H1 (cell line): ENCODE measurements around the gene ARL6IP4. TPM values are rescaled to one million over a fixed set of nuclear protein-coding genes. Genes with fewer than 3 reads are reported as not detected.

Experiments used
- CTCF ChIA-PET: fragments of 300-600 bp; sonication (Branson Sonifier 250); formaldehyde crosslinking; loops from one replicate; lab custom pipeline; 2021; ENCODE audit not compliant: partially characterized antibody; lab: Charles Lee
- POLR2A ChIA-PET: fragments of 300-600 bp; sonication (Branson Sonifier 250); formaldehyde crosslinking; loops from one replicate; lab custom pipeline; 2021; ENCODE audit warnings: inconsistent platforms; ENCODE audit not compliant: partially characterized antibody; lab: Charles Lee
- DNase-seq, 2 experiments: peaks; one replicate each; pipeline versions ENCODE4 v3.0.0 to v3.0.0-alpha.2; 2010 to 2022; ENCODE audit warnings: low spot score in 2 of 2, low read depth in 1 of 2, mixed read lengths in 1 of 2
- FAIRE-seq: peaks from 2 replicates; lab custom pipeline; 2011; peaks lifted over from hg19 to GRCh38; lab: Jason Lieb, UNC
- H2AFZ ChIP-seq: 2 replicates; pipeline ENCODE4 v1.8.1; 2012; ENCODE audit warnings: low read length, inconsistent platforms
- H2AK5ac ChIP-seq: 2 replicates; pipeline ENCODE4 v1.6.1; 2013; ENCODE audit warnings: low read depth, low read length
- H2BK120ac ChIP-seq: replicated peaks from 2 replicates; pipeline ENCODE3; 2013; ENCODE audit warnings: low read depth, low read length, inconsistent platforms
- H2BK12ac ChIP-seq: 2 replicates; pipeline ENCODE4 v1.6.1; 2013; ENCODE audit warnings: low read depth, low read length
- H2BK15ac ChIP-seq: 2 replicates; pipeline ENCODE4 v1.6.1; 2013; ENCODE audit warnings: low read length
- H2BK20ac ChIP-seq: 2 replicates; pipeline ENCODE4 v1.6.1; 2013; ENCODE audit warnings: low read length
- H2BK5ac ChIP-seq: 2 replicates; pipeline ENCODE4 v1.6.1; 2013; ENCODE audit warnings: low read depth, low read length
- H3K14ac ChIP-seq: 2 replicates; pipeline ENCODE4 v1.6.1; 2013; ENCODE audit warnings: inconsistent platforms; ENCODE audit not compliant: insufficient read length
- H3K18ac ChIP-seq: 2 replicates; pipeline ENCODE4 v1.6.1; 2013; ENCODE audit warnings: low read length; ENCODE audit errors: extremely low read depth
- H3K23ac ChIP-seq: 2 replicates; pipeline ENCODE4 v1.6.1; 2013; ENCODE audit warnings: inconsistent platforms; ENCODE audit not compliant: insufficient read length
- H3K23me2 ChIP-seq: 2 replicates; pipeline ENCODE4 v1.6.1; 2013; ENCODE audit warnings: low read depth, low read length
- H3K27ac ChIP-seq: 2 replicates; pipeline ENCODE4 v1.6.1; 2011; ENCODE audit warnings: low read depth, low read length, inconsistent platforms
- H3K27me3 ChIP-seq, 4 experiments: replicated peaks in 1 of 4; 1 replicate in 1 of 4; 2 replicates in 3 of 4; pipeline versions ENCODE4 v1.6.1 to v1.8.1; 2011 to 2013; ENCODE audit warnings: low read length in 3 of 4, mild to moderate bottlenecking in 3 of 4, inconsistent platforms in 2 of 4, mixed read lengths in 2 of 4, moderate library complexity in 1 of 4; ENCODE audit not compliant: control insufficient read depth in 3 of 4, insufficient read depth in 3 of 4; ENCODE audit errors: extremely low read depth in 1 of 4
- H3K36me3 ChIP-seq, 4 experiments: 2 replicates each; pipeline versions ENCODE4 v1.6.1 to v1.8.1; 2011 to 2013; ENCODE audit warnings: mild to moderate bottlenecking in 4 of 4, low read length in 3 of 4, moderate library complexity in 2 of 4, control low read depth in 1 of 4, inconsistent platforms in 1 of 4; ENCODE audit not compliant: insufficient read depth in 4 of 4, control insufficient read depth in 2 of 4
- H3K4ac ChIP-seq: replicated peaks from 2 replicates; pipeline ENCODE3; 2013; ENCODE audit warnings: low read length, low read depth, mixed read lengths, inconsistent platforms; ENCODE audit not compliant: insufficient read length
- H3K4me1 ChIP-seq, 4 experiments: replicated peaks in 1 of 4; 1 replicate in 1 of 4; 2 replicates in 3 of 4; pipeline versions ENCODE4 v1.6.1 to v1.8.1; 2011 to 2013; ENCODE audit warnings: low read length in 3 of 4, inconsistent platforms in 2 of 4, mixed read lengths in 1 of 4; ENCODE audit not compliant: insufficient read depth in 4 of 4, control insufficient read depth in 3 of 4
- H3K4me2 ChIP-seq, 2 experiments: 2 replicates each; pipeline versions ENCODE4 v1.6.1 to v1.8.1; 2011 to 2013; ENCODE audit warnings: low read depth in 2 of 2, low read length in 2 of 2, control low read depth in 1 of 2, inconsistent platforms in 1 of 2, mild to moderate bottlenecking in 1 of 2; ENCODE audit not compliant: insufficient read depth in 1 of 2
- H3K4me3 ChIP-seq, 4 experiments: fragments of 200-600, 300-600 bp in 1 of 4; sonication (generic), shearing (Covaris generic), sonication (Bioruptor Twin) in 1 of 4; 2 replicates each; pipeline versions ENCODE4 v1.5.1 to v1.8.1; 2011 to 2016; ENCODE audit warnings: low read length in 4 of 4, low read depth in 3 of 4, control low read depth in 2 of 4, inconsistent platforms in 2 of 4, mild to moderate bottlenecking in 2 of 4, mixed read lengths in 1 of 4, moderate library complexity in 1 of 4; ENCODE audit not compliant: insufficient read depth in 2 of 4; ENCODE audit errors: extremely low read depth in 1 of 4
- H3K56ac ChIP-seq: replicated peaks from 2 replicates; pipeline ENCODE3; 2013; ENCODE audit warnings: low read depth, mild to moderate bottlenecking, mixed read lengths, low read length, inconsistent platforms; ENCODE audit not compliant: insufficient read length
- H3K79me1 ChIP-seq: 2 replicates; pipeline ENCODE4 v1.6.1; 2013; ENCODE audit warnings: low read depth, low read length, control low read depth
- H3K79me2 ChIP-seq, 2 experiments: 2 replicates each; pipeline versions ENCODE4 v1.6.1 to v1.8.1; 2012 to 2013; ENCODE audit warnings: low read length in 2 of 2, mild to moderate bottlenecking in 2 of 2, inconsistent platforms in 1 of 2; ENCODE audit not compliant: insufficient read depth in 2 of 2, control insufficient read depth in 1 of 2
- H3K9ac ChIP-seq, 4 experiments: replicated peaks in 1 of 4; 1 replicate in 1 of 4; 2 replicates in 3 of 4; pipeline versions ENCODE4 v1.6.1 to v1.8.1; 2011 to 2013; ENCODE audit warnings: low read depth in 3 of 4, low read length in 3 of 4, control low read depth in 2 of 4, mild to moderate bottlenecking in 2 of 4, moderate library complexity in 2 of 4, inconsistent platforms in 1 of 4; ENCODE audit errors: extremely low read depth in 1 of 4
- H3K9me3 ChIP-seq, 2 experiments: 2 replicates each; pipeline versions ENCODE4 v1.6.1 to v1.8.1; 2012 to 2013; ENCODE audit warnings: mild to moderate bottlenecking in 2 of 2, moderate library complexity in 2 of 2, control low read depth in 1 of 2, inconsistent platforms in 1 of 2, low read depth in 1 of 2, low read length in 1 of 2, mixed read lengths in 1 of 2; ENCODE audit not compliant: insufficient read depth in 2 of 2
- H4K20me1 ChIP-seq, 2 experiments: replicated peaks in 1 of 2; 2 replicates each; pipeline versions ENCODE3 to v1.8.1; 2011 to 2013; ENCODE audit warnings: inconsistent platforms in 2 of 2, low read length in 2 of 2, mild to moderate bottlenecking in 1 of 2; ENCODE audit not compliant: insufficient read depth in 2 of 2, control insufficient read depth in 1 of 2
- H4K5ac ChIP-seq: 2 replicates; pipeline ENCODE4 v1.6.1; 2013; ENCODE audit warnings: low read length, low read depth, mixed read lengths, inconsistent platforms; ENCODE audit not compliant: insufficient read length
- H4K8ac ChIP-seq: 2 replicates; pipeline ENCODE4 v1.8.0; 2013; ENCODE audit warnings: mild to moderate bottlenecking, moderate library complexity, low read length, inconsistent platforms; ENCODE audit not compliant: insufficient read depth; ENCODE audit errors: extremely low read depth
- H4K91ac ChIP-seq: replicated peaks from 2 replicates; pipeline ENCODE3; 2013; ENCODE audit warnings: low read length, mixed read lengths, inconsistent platforms; ENCODE audit not compliant: insufficient read length
- SP1 ChIP-seq: IDR thresholded peaks from 2 replicates; pipeline ENCODE4 v1.6.1; 2011; ENCODE audit warnings: low read depth, low read length
- TEAD4 ChIP-seq: IDR thresholded peaks from 2 replicates; pipeline ENCODE4 v1.6.1; 2012; ENCODE audit warnings: low read depth, low read length, inconsistent platforms, mixed read lengths
- WGBS, 2 experiments: shearing (Covaris generic) in 1 of 2; methylation state at CpG; one replicate each; pipeline versions ENCODE4 v1.1.6 to v1.1.7; 2013 to 2015; ENCODE audit warnings: low lambda C conversion rate in 2 of 2, mixed read lengths in 2 of 2, inconsistent platforms in 1 of 2, low coverage in 1 of 2, missing lambda C conversion rate in 1 of 2; ENCODE audit not compliant: insufficient replicate concordance in 2 of 2, insufficient coverage in 1 of 2, insufficient read length in 1 of 2; ENCODE audit errors: extremely low coverage in 1 of 2, missing lambda C conversion rate in 1 of 2; 5-methylcytosine and 5-hydroxymethylcytosine counted together
- polyA plus RNA-seq, 7 experiments: library from polyadenylated mRNA; depleted of rRNA in 3 of 7; stranded (reverse) in 5 of 7; unstranded in 2 of 7; fragments of >200 nt in 5 of 7; fragments of 200-250 nt in 2 of 7; gene quantifications; 1 replicate in 5 of 7; 2 replicates in 1 of 7; 4 replicates in 1 of 7; pipeline versions ENCODE4 v1.2.1 to v1.2.3, GENCODE V29; 2011 to 2013; ENCODE audit warnings: missing spikeins in 2 of 7, mixed read lengths in 2 of 7
- total RNA-seq: library from RNA; stranded (reverse); fragmentation: NEBNext Ultra II Directional; extraction: Animal tissue kit (Norgen Biotek cat#: 25700); gene quantifications from 2 replicates; pipeline ENCODE4 v1.2.1, GENCODE V29; 2021
- TF ChIP-seq, protein P1 (sequence below): IDR thresholded peaks from 2 replicates; pipeline ENCODE4 v1.6.1; 2012; ENCODE audit warnings: inconsistent platforms
- TF ChIP-seq, protein P2 (sequence below): IDR thresholded peaks from 2 replicates; pipeline ENCODE4 v1.6.1; 2012; ENCODE audit warnings: inconsistent platforms

ARL6IP4 gene
- total and polyA plus RNA-seq, 2 of the 8 experiments (the other 6 are each of a cell fraction or from before 2014, with no cell fraction given), result 76.4 to 109 TPM

DNA sequence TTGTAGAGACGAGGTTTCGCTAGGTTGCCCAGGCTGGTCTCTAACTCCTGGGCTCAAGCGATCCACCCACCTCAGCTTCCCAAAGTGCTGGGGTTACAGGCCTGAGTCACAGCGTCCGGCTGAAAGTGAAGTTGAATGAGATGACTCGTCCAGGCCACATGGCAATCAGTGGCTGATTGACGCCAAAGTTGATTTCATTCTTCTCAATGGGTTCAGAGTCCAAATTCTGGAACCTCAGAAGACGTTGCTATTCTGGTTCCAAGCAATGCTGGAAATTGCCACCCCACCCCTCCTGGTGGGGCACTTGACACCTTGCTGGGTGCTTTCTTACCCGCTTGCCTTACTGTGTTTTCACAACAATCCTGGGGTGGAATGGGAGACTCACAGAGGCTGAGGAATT is 29.1 kb upstream of the ARL6IP4 start:
- no peak overlapping the region for H2BK15ac ChIP-seq
- no peaks in the 10 kb centered on the region for H3K36me3 ChIP-seq
- TF ChIP-seq, protein P1, sequence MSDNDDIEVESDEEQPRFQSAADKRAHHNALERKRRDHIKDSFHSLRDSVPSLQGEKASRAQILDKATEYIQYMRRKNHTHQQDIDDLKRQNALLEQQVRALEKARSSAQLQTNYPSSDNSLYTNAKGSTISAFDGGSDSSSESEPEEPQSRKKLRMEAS, result no peak
- TF ChIP-seq, protein P2, sequence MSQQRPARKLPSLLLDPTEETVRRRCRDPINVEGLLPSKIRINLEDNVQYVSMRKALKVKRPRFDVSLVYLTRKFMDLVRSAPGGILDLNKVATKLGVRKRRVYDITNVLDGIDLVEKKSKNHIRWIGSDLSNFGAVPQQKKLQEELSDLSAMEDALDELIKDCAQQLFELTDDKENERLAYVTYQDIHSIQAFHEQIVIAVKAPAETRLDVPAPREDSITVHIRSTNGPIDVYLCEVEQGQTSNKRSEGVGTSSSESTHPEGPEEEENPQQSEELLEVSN, result no peak
- TF ChIP-seq SP1 (no peak), TEAD4 (no peak)
- no peak overlapping the region for H4K5ac ChIP-seq
- no peak overlapping the region for H3K4ac ChIP-seq
- DNase-seq (no peak), FAIRE-seq (no peak)
- H4K8ac ChIP-seq, result no peak overlapping the region; the same call in 1 of the 2 replicates
- no peak overlapping the region for H3K18ac ChIP-seq
- WGBS, 2 experiments, result 85% methylated on average over 9 of the region's 9 CpGs; no CpG with 5 or more reads in 1 of the 2 experiments
- H3K4me3 ChIP-seq, result no peak overlapping the region
- no peak overlapping the region for H3K9ac ChIP-seq
- no peak overlapping the region for H2BK12ac ChIP-seq
- H3K79me1 ChIP-seq, result no peaks in the 10 kb centered on the region
- H2BK20ac ChIP-seq, result no peak overlapping the region
- no peak overlapping the region for H3K27ac ChIP-seq
- H3K4me2 ChIP-seq, result no peak overlapping the region
- H3K79me2 ChIP-seq, result no peaks in the 10 kb centered on the region
- POLR2A ChIA-PET, result no interaction called here
- no peak overlapping the region for H3K14ac ChIP-seq
- no peak overlapping the region for H3K56ac ChIP-seq
- H3K27me3 ChIP-seq, result no peaks in the 10 kb centered on the region
- no peaks in the 10 kb centered on the region for H3K23me2 ChIP-seq
- no peak overlapping the region for H2BK5ac ChIP-seq
- H2BK120ac ChIP-seq, result no peak overlapping the region
- H4K20me1 ChIP-seq, result peaks cover 3 to 10% of the 10 kb centered on the region in 2 experiments
- no peak overlapping the region for H2AK5ac ChIP-seq
- CTCF ChIA-PET, result interaction anchor here (1.2 to 21.5 kb wide), 6 partner anchors 54 to 287 kb away, joined by 3 to 473 read pairs (median 6); no protein-coding TSS in a partner anchor
- H4K91ac ChIP-seq, result no peak overlapping the region
- H3K9me3 ChIP-seq, result no peaks in the 10 kb centered on the region
- no peaks in the 10 kb centered on the region for H3K4me1 ChIP-seq
- H2AFZ ChIP-seq, result no peak overlapping the region
- no peak overlapping the region for H3K23ac ChIP-seq
